HG03442 (cell line): ENCODE measurements around the gene PJVK.
A peak's percentile ranks its signal among the peaks of the same experiment; 100 is the strongest.

Source experiments
- ATAC-seq: cut with Tn5 transposase; IDR thresholded peaks from one replicate; pipeline ENCODE4 v1.9.1; 2021; ENCODE audit warnings: mild to moderate bottlenecking, moderate library complexity; ENCODE audit not compliant: unreplicated experiment

The PJVK gene

GRCh38 chr2:178479758-178480226 is 28.6 kb downstream of the PJVK start:
- no peak for ATAC-seq

- peak; percentile 67 for ATAC-seq
Measured at GRCh38 chr2:178480227-178481181, 29.3 kb downstream of the PJVK start, which contains the start of gene PLEKHA3. Gene PLEKHA3, plus strand, starts transcription at chr2:178480457. Its CDS starts 413 bp downstream, at chr2:178480870.

GRCh38 chr2:178482437-178482836 is 31.3 kb downstream of the PJVK start:
- peak; percentile 29 for ATAC-seq

- ATAC-seq, result no peak
Measured at GRCh38 chr2:178484245-178485041, 33.3 kb downstream of the PJVK start.

GRCh38 chr2:178485356-178485755 is 34.2 kb downstream of the PJVK start:
- ATAC-seq, result no peak

GRCh38 chr2:178491612-178492011 is 40.4 kb downstream of the PJVK start:
- ATAC-seq, result no peak

- no peak for ATAC-seq
Measured at GRCh38 chr2:178496049-178496448, 44.9 kb downstream of the PJVK start.

GRCh38 chr2:178498137-178498536 is 47.0 kb downstream of the PJVK start:
- ATAC-seq, result peak; percentile 71

GRCh38 chr2:178499640-178500039 is 48.5 kb downstream of the PJVK start:
- no peak for ATAC-seq

GRCh38 chr2:178502751-178503150 is 51.6 kb downstream of the PJVK start:
- no peak for ATAC-seq

- no peak for ATAC-seq
Measured at GRCh38 chr2:178506101-178506500, 54.9 kb downstream of the PJVK start.

- ATAC-seq, result no peak
Measured at GRCh38 chr2:178506524-178506923, 55.3 kb downstream of the PJVK start.

GRCh38 chr2:178506949-178507348 is 55.8 kb downstream of the PJVK start:
- ATAC-seq, result no peak

GRCh38 chr2:178508646-178509045 is 57.5 kb downstream of the PJVK start:
- ATAC-seq, result no peak

- ATAC-seq, result no peak
Measured at GRCh38 chr2:178510384-178510783, 59.2 kb downstream of the PJVK start.
